Right atrium auricular region (tissue), 2 donors: ENCODE results near the gene COL19A1. TPM values are rescaled to one million over a fixed set of nuclear protein-coding genes. Genes with fewer than 3 reads are reported as not detected.

Experiments
- DNase-seq: peaks from one replicate; pipeline ENCODE4 v3.0.0-alpha.2; 2019; ENCODE audit warnings: low spot score
- H3K27ac ChIP-seq, 2 donors: fragments of 200-600 bp; sonication (generic); 1 replicate in 1 of 2; 2 replicates in 1 of 2; pipeline ENCODE4 v1.5.1; 2016 to 2019
- H3K27me3 ChIP-seq, 2 donors: fragments of 200-600 bp; sonication (generic); one replicate each; pipeline versions ENCODE4 v1.5.1 to v1.6.0; 2017 to 2019
- H3K36me3 ChIP-seq: fragments of 200-600 bp; sonication (generic); one replicate; pipeline ENCODE4 v1.5.1; 2016
- H3K4me1 ChIP-seq, 2 donors: fragments of 200-600 bp; sonication (generic); one replicate each; pipeline versions ENCODE4 v1.5.1 to v1.6.0; 2017 to 2019
- H3K4me3 ChIP-seq, 2 donors: fragments of 200-600 bp; sonication (generic); 1 replicate in 1 of 2; 2 replicates in 1 of 2; pipeline ENCODE4 v1.5.1; 2017 to 2019; ENCODE audit warnings: mild to moderate bottlenecking in 1 of 2, moderate library complexity in 1 of 2
- H3K9me3 ChIP-seq, 2 donors: fragments of 200-600 bp; sonication (generic); one replicate each; pipeline ENCODE4 v1.5.1; 2019
- total RNA-seq, 2 donors: library from RNA; depleted of rRNA; stranded (reverse); fragments of >200 nt; gene quantifications; one replicate each; pipeline ENCODE4 v1.1.0, GENCODE V29; 2016
- TF ChIP-seq, protein P1 (sequence below), 2 donors: fragments of 200-600 bp; sonication (generic); IDR thresholded peaks; one replicate each; pipeline ENCODE4 v1.5.1; 2019; ENCODE audit warnings: antibody characterized with exemption in 2 of 2

The COL19A1 gene
- total RNA-seq, 2 donors from 2014 or later = 2.7 to 3.9 TPM

- DNase-seq = no peak
- Histone ChIP-seq H3K9me3 (no peaks in the 10 kb centered on the region), H3K27ac (no peak overlapping the region), H3K4me1 (no peaks in the 10 kb centered on the region), H3K36me3 (no peaks in the 10 kb centered on the region), H3K27me3 (no peaks in the 10 kb centered on the region), H3K4me3 (no peak overlapping the region)
- TF ChIP-seq, protein P1, sequence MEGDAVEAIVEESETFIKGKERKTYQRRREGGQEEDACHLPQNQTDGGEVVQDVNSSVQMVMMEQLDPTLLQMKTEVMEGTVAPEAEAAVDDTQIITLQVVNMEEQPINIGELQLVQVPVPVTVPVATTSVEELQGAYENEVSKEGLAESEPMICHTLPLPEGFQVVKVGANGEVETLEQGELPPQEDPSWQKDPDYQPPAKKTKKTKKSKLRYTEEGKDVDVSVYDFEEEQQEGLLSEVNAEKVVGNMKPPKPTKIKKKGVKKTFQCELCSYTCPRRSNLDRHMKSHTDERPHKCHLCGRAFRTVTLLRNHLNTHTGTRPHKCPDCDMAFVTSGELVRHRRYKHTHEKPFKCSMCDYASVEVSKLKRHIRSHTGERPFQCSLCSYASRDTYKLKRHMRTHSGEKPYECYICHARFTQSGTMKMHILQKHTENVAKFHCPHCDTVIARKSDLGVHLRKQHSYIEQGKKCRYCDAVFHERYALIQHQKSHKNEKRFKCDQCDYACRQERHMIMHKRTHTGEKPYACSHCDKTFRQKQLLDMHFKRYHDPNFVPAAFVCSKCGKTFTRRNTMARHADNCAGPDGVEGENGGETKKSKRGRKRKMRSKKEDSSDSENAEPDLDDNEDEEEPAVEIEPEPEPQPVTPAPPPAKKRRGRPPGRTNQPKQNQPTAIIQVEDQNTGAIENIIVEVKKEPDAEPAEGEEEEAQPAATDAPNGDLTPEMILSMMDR (IDR thresholded peaks at IDR 0.05) = no peak
Observed at GRCh38 chr6:70234561-70235236, 368.3 kb downstream of the COL19A1 start.

DNA sequence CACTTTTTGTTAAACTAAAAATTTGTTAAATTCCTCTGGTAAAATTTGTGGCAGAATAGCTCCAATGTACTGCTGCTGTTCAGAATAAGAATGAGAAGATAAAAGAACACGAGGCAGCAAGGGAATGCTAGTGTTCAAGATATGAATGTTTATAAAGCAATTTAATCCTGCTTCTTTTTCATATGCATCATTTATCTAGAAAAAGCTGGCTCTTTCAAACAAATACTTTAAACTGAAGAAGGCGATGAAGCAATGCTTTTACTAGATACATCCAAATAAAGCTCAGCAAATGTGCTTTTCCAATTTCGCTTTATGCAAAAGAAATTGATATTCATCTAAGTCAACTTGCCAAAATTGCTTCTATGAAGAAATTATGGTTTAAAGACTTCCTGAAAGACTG lies 370.0 kb downstream of the COL19A1 start:
- H3K9me3 ChIP-seq = no peaks in the 10 kb centered on the region
- no peak overlapping the region for H3K27ac ChIP-seq
- no peak for DNase-seq
- no peaks in the 10 kb centered on the region for H3K36me3 ChIP-seq
- no peaks in the 10 kb centered on the region for H3K27me3 ChIP-seq
- H3K4me3 ChIP-seq = no peak overlapping the region
- TF ChIP-seq, protein P1 (IDR thresholded peaks at IDR 0.05) = no peak
- H3K4me1 ChIP-seq = no peaks in the 10 kb centered on the region

DNA sequence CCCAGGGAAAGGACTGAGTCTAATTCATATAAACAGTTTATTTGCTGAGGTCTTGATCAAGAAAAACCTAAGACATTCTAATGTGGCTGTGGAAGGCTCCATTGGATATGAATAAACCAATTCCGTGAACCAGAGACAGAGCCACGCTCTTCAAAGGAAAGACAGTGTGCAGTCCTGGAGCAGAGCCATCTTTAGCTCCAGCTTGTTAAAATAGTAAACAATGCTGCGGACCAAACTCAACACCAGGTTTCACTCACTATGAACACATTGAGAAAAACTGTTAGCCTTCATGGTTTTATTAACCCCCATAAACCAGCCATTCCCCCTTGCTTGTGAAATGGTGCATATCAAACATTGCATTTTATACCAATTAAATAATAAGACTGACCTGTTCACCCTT lies 374.7 kb downstream of the COL19A1 start:
- Histone ChIP-seq H3K36me3 (no peaks in the 10 kb centered on the region), H3K27me3 (no peaks in the 10 kb centered on the region), H3K4me1 (no peaks in the 10 kb centered on the region), H3K9me3 (no peaks in the 10 kb centered on the region), H3K4me3 (no peak overlapping the region), H3K27ac (no peak overlapping the region)
- DNase-seq = no peak
- TF ChIP-seq, protein P1 (IDR thresholded peaks at IDR 0.05) = no peak

DNA sequence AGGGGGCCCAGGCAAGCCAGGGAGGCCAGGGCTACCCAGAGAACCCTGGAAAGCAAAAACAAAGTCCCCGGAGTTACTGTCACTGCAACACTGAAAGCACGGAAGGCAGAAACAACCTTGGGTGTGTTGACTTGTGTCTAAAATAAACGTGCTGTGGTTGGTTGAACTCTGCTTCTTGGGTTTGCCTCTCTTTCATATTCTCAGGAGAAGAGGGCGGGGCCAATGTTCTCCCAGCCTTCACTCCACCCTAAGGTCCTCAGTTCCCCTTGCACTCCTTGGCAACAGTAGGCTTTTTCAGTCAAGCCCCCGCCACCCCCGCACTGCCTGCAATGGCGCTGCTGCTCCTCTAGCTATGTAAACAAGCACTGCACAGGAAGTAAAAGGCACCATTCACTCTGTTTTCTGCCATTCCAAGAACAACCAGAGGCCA lies 375.6 kb downstream of the COL19A1 start:
- no peaks in the 10 kb centered on the region for H3K36me3 ChIP-seq
- no peaks in the 10 kb centered on the region for H3K4me1 ChIP-seq
- TF ChIP-seq, protein P1 (IDR thresholded peaks at IDR 0.05) = no peak
- DNase-seq = no peak
- no peaks in the 10 kb centered on the region for H3K27me3 ChIP-seq
- no peak overlapping the region for H3K4me3 ChIP-seq
- no peak overlapping the region for H3K27ac ChIP-seq
- no peaks in the 10 kb centered on the region for H3K9me3 ChIP-seq

DNA sequence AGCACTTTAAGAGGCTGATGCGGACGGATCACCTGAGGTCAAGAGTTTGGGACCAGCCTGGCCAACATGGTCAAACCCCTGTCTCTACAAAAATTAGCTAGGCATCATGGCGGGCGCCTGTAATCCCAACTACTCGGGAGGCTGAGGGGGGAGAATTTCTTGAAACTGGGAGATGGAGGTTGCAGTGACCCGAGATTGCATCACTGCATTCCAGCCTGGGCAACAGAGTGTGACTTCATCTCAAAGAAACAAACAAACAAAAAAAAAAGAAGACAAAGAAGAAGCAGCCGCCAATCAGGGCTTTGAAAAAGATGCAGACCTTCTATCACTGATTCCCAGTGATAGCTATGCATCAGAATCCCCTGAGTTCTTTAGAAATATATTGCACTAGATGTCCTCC lies 379.8 kb downstream of the COL19A1 start:
- Histone ChIP-seq H3K4me3 (no peak overlapping the region), H3K4me1 (no peaks in the 10 kb centered on the region), H3K9me3 (no peaks in the 10 kb centered on the region), H3K27me3 (no peaks in the 10 kb centered on the region), H3K36me3 (no peaks in the 10 kb centered on the region), H3K27ac (no peak overlapping the region)
- TF ChIP-seq, protein P1 (IDR thresholded peaks at IDR 0.05) = no peak
- DNase-seq = no peak

DNA sequence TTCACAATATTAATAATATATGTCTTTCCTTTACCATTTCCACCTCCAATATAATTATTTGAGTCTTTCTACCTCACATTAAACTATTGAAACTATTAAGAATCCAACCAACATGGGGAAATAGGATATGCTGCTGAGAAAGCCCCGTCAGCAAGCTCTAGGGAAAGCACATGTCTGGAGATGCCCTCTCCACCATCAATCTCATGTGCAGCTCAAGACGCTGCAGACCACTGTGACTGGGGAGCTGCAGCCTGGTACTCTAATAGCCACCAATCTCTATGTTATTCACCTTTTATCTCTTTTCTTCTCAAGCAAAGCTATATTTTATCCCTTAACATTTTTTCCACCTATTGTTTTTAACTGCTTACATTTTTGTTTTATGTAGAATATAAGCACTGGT lies 386.2 kb downstream of the COL19A1 start:
- H3K27me3 ChIP-seq = no peaks in the 10 kb centered on the region
- TF ChIP-seq, protein P1 (IDR thresholded peaks at IDR 0.05) = no peak
- DNase-seq = no peak
- H3K9me3 ChIP-seq = no peaks in the 10 kb centered on the region
- no peak overlapping the region for H3K4me3 ChIP-seq
- H3K27ac ChIP-seq = no peak overlapping the region
- no peaks in the 10 kb centered on the region for H3K4me1 ChIP-seq
- no peaks in the 10 kb centered on the region for H3K36me3 ChIP-seq
